Heart right ventricle (tissue), 16 donors: Measurements from ENCODE around the gene SMYD4. TPM values are rescaled to one million over a fixed set of nuclear protein-coding genes. Genes with fewer than 3 reads are reported as not detected.

Source experiments
- ATAC-seq, 8 donors: fragments of 200-7000 bp; cut with Tn5 transposase; one replicate each; pipeline ENCODE4 v1.9.1; 2020; ENCODE audit warnings: mild to moderate bottlenecking in 8 of 8, moderate library complexity in 8 of 8, moderate number of reproducible peaks in 1 of 8
- DNase-seq, 2 donors: peaks; one replicate each; pipeline ENCODE4 v3.0.0-alpha.2; 2020
- H3K27ac ChIP-seq, 10 donors: fragments of 200-600 bp; sonication (generic) in 2 of 10; one replicate each; pipeline versions ENCODE4 v1.5.0 to v1.8.0; 2020 to 2022; ENCODE audit warnings: mild to moderate bottlenecking in 3 of 10
- H3K27me3 ChIP-seq, 7 donors: fragments of 200-600 bp; one replicate each; pipeline ENCODE4 v1.8.0; 2021 to 2022; ENCODE audit warnings: mild to moderate bottlenecking in 2 of 7
- H3K36me3 ChIP-seq, 9 donors: fragments of 200-600 bp; sonication (generic) in 1 of 9; one replicate each; pipeline versions ENCODE4 v1.5.0 to v1.8.0; 2020 to 2022; ENCODE audit warnings: mild to moderate bottlenecking in 2 of 9
- H3K4me1 ChIP-seq, 9 donors: fragments of 200-600 bp; sonication (generic) in 1 of 9; one replicate each; pipeline versions ENCODE4 v1.5.0 to v1.8.0; 2020 to 2022; ENCODE audit warnings: mild to moderate bottlenecking in 4 of 9
- H3K4me3 ChIP-seq, 10 donors: fragments of 200-600 bp; sonication (generic) in 2 of 10; one replicate each; pipeline versions ENCODE4 v1.5.0 to v1.8.0; 2020 to 2022; ENCODE audit warnings: mild to moderate bottlenecking in 7 of 10, moderate library complexity in 2 of 10
- H3K9me3 ChIP-seq, 11 donors: fragments of 200-600 bp in 10 of 11; sonication (generic) in 2 of 11; one replicate each; pipeline versions ENCODE4 v1.5.0 to v1.8.0; 2013 to 2022; ENCODE audit warnings: mild to moderate bottlenecking in 2 of 11, control low read depth in 1 of 11, moderate library complexity in 1 of 11
- WGBS, 2 donors: extraction: QIAGEN DNeasy Blood & Tissue Kit; methylation state at CpG; one replicate each; pipeline ENCODE4 v1.1.7; 2013; ENCODE audit warnings: inconsistent platforms in 1 of 2; 5-methylcytosine and 5-hydroxymethylcytosine counted together
- intact Hi-C, 10 donors: fragments of 100-400 bp; cut with DNase I; formaldehyde crosslinking; loops; one replicate each; pipeline versions ENCODE4 v1.11.1 to v1.14.2; 2022
- polyA plus RNA-seq, 2 donors: library from polyadenylated mRNA; stranded (reverse); fragments of 200-250 nt; gene quantifications; one replicate each; pipeline ENCODE4 v1.2.3, GENCODE V29; 2013
- total RNA-seq, 10 donors: library from RNA; stranded (reverse); fragmentation: NEBNext Ultra II Directional in 3 of 10; extraction: Animal tissue kit (Norgen Biotek cat#: 25700) in 3 of 10; gene quantifications; one replicate each; pipeline versions ENCODE4 v1.2.1 to v1.2.4, GENCODE V29; 2021 to 2023
- TF ChIP-seq, protein P1 (sequence below), 9 donors: fragments of 200-600 bp; sonication (generic) in 2 of 9; IDR thresholded peaks; one replicate each; pipeline versions ENCODE4 v1.5.0 to v1.8.0; 2021 to 2022; ENCODE audit warnings: antibody characterized with exemption in 9 of 9, mild to moderate bottlenecking in 5 of 9, moderate library complexity in 1 of 9
- donor health status: Arrhythmogenic right ventricular cardiomyopathy.
- donor health status: ischemic (EF 13 %, LVEDD 7.1; RV severe dilation, severe dysfunction).
- donor health status: healthy with polysubstance abuse.
- donor health status: DM: no; HTN: yes; CAD: no.
- donor health status: DM: no; HTN: no; CAD: no.
- donor health status: ischemic (EF 25% LVEDD 6.9; RV normal size, moderate dysfunction).
- donor health status: ischemic (EF 25% LVEDD 5.7; RV mildly dilated, moderate dysfunction).
- donor health status: healthy.
- donor health status: DM: yes; HTN: yes; CAD: no.
- donor health status: Ischemic cardiomyopathy.
- donor health status: ischemic (EF 35%, LVEDD 5.7; RV mildly dilated, moderate dysfunction).
- donor health status: nonischemic (EF 11% LVEDD 7.7; RV severe dilation, severe dysfunction).
- donor health status: DM: yes; HTN: yes; CAD: no.
- donor health status: PGD.
- donor health status: ischemic (EF 29% LVEDD 5.4; RV normal size, mild dysfunction).
- donor health status: nonischemic (EF 23%, LVEDD 6.1; RV moderate dilation, normal function).

The SMYD4 gene
- total and polyA plus RNA-seq, 12 donors = 4.6 to 13.5 (median 8.9) TPM

DNA sequence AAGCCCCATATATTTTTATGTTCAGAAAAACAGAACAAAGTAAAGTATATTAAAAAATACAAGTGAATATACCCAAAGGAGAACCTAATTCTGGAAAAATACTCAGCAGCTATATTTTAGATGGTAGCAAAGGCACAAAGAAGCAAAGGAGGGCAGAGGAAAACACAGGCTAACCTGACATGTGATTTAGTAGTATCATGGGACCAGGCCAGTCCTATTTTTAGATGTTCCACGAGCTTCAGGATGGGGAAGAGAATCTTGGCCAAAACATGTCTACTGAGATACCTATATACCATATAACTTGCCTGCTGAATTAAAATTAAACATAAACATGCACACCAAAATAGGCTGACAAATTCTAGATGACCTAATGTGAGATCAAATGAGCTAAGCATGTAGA, 32.9 kb downstream of the SMYD4 start:
- H3K4me1 ChIP-seq = peaks cover 0 to 47% (median 23%) of the 10 kb centered on the region in 9 donors
- TF ChIP-seq, protein P1, sequence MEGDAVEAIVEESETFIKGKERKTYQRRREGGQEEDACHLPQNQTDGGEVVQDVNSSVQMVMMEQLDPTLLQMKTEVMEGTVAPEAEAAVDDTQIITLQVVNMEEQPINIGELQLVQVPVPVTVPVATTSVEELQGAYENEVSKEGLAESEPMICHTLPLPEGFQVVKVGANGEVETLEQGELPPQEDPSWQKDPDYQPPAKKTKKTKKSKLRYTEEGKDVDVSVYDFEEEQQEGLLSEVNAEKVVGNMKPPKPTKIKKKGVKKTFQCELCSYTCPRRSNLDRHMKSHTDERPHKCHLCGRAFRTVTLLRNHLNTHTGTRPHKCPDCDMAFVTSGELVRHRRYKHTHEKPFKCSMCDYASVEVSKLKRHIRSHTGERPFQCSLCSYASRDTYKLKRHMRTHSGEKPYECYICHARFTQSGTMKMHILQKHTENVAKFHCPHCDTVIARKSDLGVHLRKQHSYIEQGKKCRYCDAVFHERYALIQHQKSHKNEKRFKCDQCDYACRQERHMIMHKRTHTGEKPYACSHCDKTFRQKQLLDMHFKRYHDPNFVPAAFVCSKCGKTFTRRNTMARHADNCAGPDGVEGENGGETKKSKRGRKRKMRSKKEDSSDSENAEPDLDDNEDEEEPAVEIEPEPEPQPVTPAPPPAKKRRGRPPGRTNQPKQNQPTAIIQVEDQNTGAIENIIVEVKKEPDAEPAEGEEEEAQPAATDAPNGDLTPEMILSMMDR (IDR thresholded peaks at IDR 0.05) = no peak
- no peaks in the 10 kb centered on the region for H3K9me3 ChIP-seq
- peak overlapping the region; percentile 56 to 85 (median 78) for H3K27ac ChIP-seq
- no peak overlapping the region for H3K4me3 ChIP-seq
- H3K27me3 ChIP-seq = no peaks in the 10 kb centered on the region
- intact Hi-C loops = loop anchor here in 3 of 10 donors (5.0 to 10.0 kb wide), 3 partner anchors 46 to 51 kb away; no protein-coding TSS in a partner anchor
- peak in 1 of 2 donors; percentile 36 for DNase-seq
- ATAC-seq = peak; percentile 73 to 93 (median 83)
- peaks cover 0 to 42% (median 7%) of the 10 kb centered on the region in 9 donors for H3K36me3 ChIP-seq
- whole genome bisulfite sequencing, 2 donors = 0% methylated on average over 1 of the region's 1 CpG

- peak overlapping the region in 3 of 10 donors; percentile 10 to 67 (median 63) for H3K27ac ChIP-seq
- no peak for DNase-seq
- 38 to 48% methylated on average over 1 of the region's 1 CpG for WGBS, 2 donors
These were observed 36.3 kb downstream of the SMYD4 start for GRCh38 chr17:1793447-1793806.

GRCh38 chr17:1792495-1793446, 36.9 kb downstream of the SMYD4 start:
- ATAC-seq = no peak
- Histone ChIP-seq H3K4me3 (no peak overlapping the region), H3K9me3 (no peaks in the 10 kb centered on the region), H3K36me3 (peaks cover 0 to 8% (median 0%) of the 10 kb centered on the region in 9 donors), H3K27ac (peak overlapping the region in 7 of 10 donors; percentile 9 to 67 (median 52)), H3K27me3 (no peaks in the 10 kb centered on the region), H3K4me1 (peaks cover 5 to 46% (median 30%) of the 10 kb centered on the region in 9 donors)
- no peak for DNase-seq
- intact Hi-C loops = loop anchor here in 1 of 10 donors (10.0 kb wide), 1 partner anchor 52 kb away; no protein-coding TSS in a partner anchor
- 72 to 78% methylated on average over 23 of the region's 23 CpGs for WGBS, 2 donors
- TF ChIP-seq, protein P1 (IDR thresholded peaks at IDR 0.05) = no peak

More at GRCh38 chr17:1793447-1793806, 36.3 kb downstream of the SMYD4 start:
- no peaks in the 10 kb centered on the region for H3K9me3 ChIP-seq
- peaks cover 0 to 15% (median 0%) of the 10 kb centered on the region in 9 donors for H3K36me3 ChIP-seq
- no peak overlapping the region for H3K4me3 ChIP-seq
- H3K27me3 ChIP-seq = no peaks in the 10 kb centered on the region
- intact Hi-C loops = loop anchor here in 1 of 10 donors (10.0 kb wide), 1 partner anchor 51 kb away; no protein-coding TSS in a partner anchor
- ATAC-seq = no peak
- TF ChIP-seq, protein P1 (IDR thresholded peaks at IDR 0.05) = no peak
- H3K4me1 ChIP-seq = peaks cover 3 to 43% (median 26%) of the 10 kb centered on the region in 9 donors

- intact Hi-C loops = loop anchor here in 5 of 10 donors (5.0 to 10.0 kb wide), 6 partner anchors 55 to 215 kb away; no protein-coding TSS in a partner anchor
- Histone ChIP-seq H3K36me3 (peaks cover 0 to 21% (median 0%) of the 10 kb centered on the region in 9 donors), H3K4me1 (peaks cover 16 to 49% (median 36%) of the 10 kb centered on the region in 9 donors), H3K4me3 (no peak overlapping the region), H3K27me3 (no peaks in the 10 kb centered on the region), H3K9me3 (no peaks in the 10 kb centered on the region), H3K27ac (peak overlapping the region in 9 of 10 donors; percentile 5 to 76 (median 48))
- DNase-seq (no peak), ATAC-seq (peak in 5 of 8 donors; percentile 15 to 62 (median 34))
- TF ChIP-seq, protein P1 (IDR thresholded peaks at IDR 0.05) = peak in 4 of 9 donors; percentile 11 to 43 (median 42)
- WGBS, 2 donors = 53 to 58% methylated on average over 5 of the region's 5 CpGs
These were observed 39.8 kb downstream of the SMYD4 start for GRCh38 chr17:1789936-1790335.
